SK-N-SH (cell line): ENCODE data around the gene CPEB1. TPM values are rescaled to one million over a fixed set of nuclear protein-coding genes. Genes with fewer than 3 reads are reported as not detected.

Source experiments
- CTCF ChIA-PET: fragments of 300-600, 350-600 bp; formaldehyde crosslinking; extraction: SDS; loops from one replicate; lab custom pipeline; 2021; lab: Yijun Ruan, JAX
- POLR2A ChIA-PET: fragments of 350-600 bp; sonication (Branson Sonifier 250); formaldehyde crosslinking; extraction: SDS; loops from one replicate; lab custom pipeline; 2020; ENCODE audit warnings: antibody characterized with exemption, inconsistent platforms; lab: Yijun Ruan, JAX
- DNase-seq: peaks from one replicate; pipeline ENCODE4 v3.0.0; 2012
- H2AFZ ChIP-seq: fragments of 200-600 bp; sonication (generic); 2 replicates; pipeline ENCODE4 v1.8.1; 2016; ENCODE audit warnings: antibody characterized with exemption, mild to moderate bottlenecking, low read depth
- H3F3A ChIP-seq: fragments of 200-600 bp; sonication (generic); replicated peaks from 2 replicates; pipeline ENCODE3; 2016; ENCODE audit warnings: antibody characterized with exemption, mild to moderate bottlenecking; ENCODE audit not compliant: insufficient read depth
- H3K27ac ChIP-seq, 2 experiments: fragments of 200-500 bp in 1 of 2; fragments of 200-600 bp in 1 of 2; sonication (Bioruptor generic) in 1 of 2; sonication (generic), shearing (Covaris generic) in 1 of 2; 2 replicates each; pipeline versions ENCODE4 v1.5.1 to v1.6.1; 2014 to 2016; ENCODE audit warnings: low read depth in 2 of 2, inconsistent platforms in 1 of 2, low read length in 1 of 2, mild to moderate bottlenecking in 1 of 2, mixed read lengths in 1 of 2
- H3K27me3 ChIP-seq: fragments of 200-600 bp; sonication (generic), shearing (Covaris generic); 2 replicates; pipeline ENCODE4 v1.6.1; 2016; ENCODE audit warnings: mixed run types; ENCODE audit not compliant: insufficient read depth
- H3K36me3 ChIP-seq, 2 experiments: fragments of 200-500 bp in 1 of 2; fragments of 200-600 bp in 1 of 2; sonication (Bioruptor generic) in 1 of 2; sonication (generic) in 1 of 2; replicated peaks in 1 of 2; 2 replicates each; pipeline versions ENCODE3 to v1.5.1; 2014 to 2016; ENCODE audit warnings: low read length in 1 of 2, mild to moderate bottlenecking in 1 of 2; ENCODE audit not compliant: insufficient read depth in 2 of 2, control insufficient read depth in 1 of 2
- H3K4me1 ChIP-seq, 2 experiments: fragments of 200-500 bp in 1 of 2; fragments of 200-600 bp in 1 of 2; sonication (Bioruptor generic) in 1 of 2; sonication (generic), shearing (Covaris generic) in 1 of 2; 2 replicates each; pipeline versions ENCODE4 v1.5.1 to v1.6.1; 2014 to 2016; ENCODE audit warnings: low read depth in 1 of 2, low read length in 1 of 2, mixed run types in 1 of 2; ENCODE audit not compliant: insufficient read depth in 2 of 2, control insufficient read depth in 1 of 2
- H3K4me2 ChIP-seq: fragments of 200-600 bp; sonication (generic), shearing (Covaris generic); 2 replicates; pipeline ENCODE4 v1.6.1; 2017; ENCODE audit warnings: mixed run types
- H3K4me3 ChIP-seq, 2 experiments: fragments of 200-500 bp in 1 of 2; fragments of 200-600 bp in 1 of 2; sonication (Bioruptor generic) in 1 of 2; sonication (generic), shearing (Covaris generic) in 1 of 2; 2 replicates each; pipeline versions ENCODE4 v1.5.1 to v1.8.1; 2014 to 2016; ENCODE audit warnings: low read depth in 2 of 2, inconsistent platforms in 1 of 2, low read length in 1 of 2, mild to moderate bottlenecking in 1 of 2, mixed read lengths in 1 of 2, moderate library complexity in 1 of 2
- H3K79me2 ChIP-seq: fragments of 200-600 bp; sonication (generic); 2 replicates; pipeline ENCODE4 v1.8.1; 2017; ENCODE audit warnings: mild to moderate bottlenecking; ENCODE audit not compliant: insufficient read depth
- H3K9ac ChIP-seq: fragments of 200-600 bp; sonication (generic); 2 replicates; pipeline ENCODE4 v1.6.1; 2017; ENCODE audit warnings: mixed run types
- H3K9me2 ChIP-seq: fragments of 200-600 bp; sonication (generic); 2 replicates; pipeline ENCODE4 v1.6.1; 2017; ENCODE audit warnings: mixed run types
- H3K9me3 ChIP-seq: fragments of 200-600 bp; sonication (generic); 2 replicates; pipeline ENCODE4 v1.6.1; 2017; ENCODE audit warnings: mixed run types, mild to moderate bottlenecking, moderate library complexity
- H4K20me1 ChIP-seq: fragments of 200-600 bp; sonication (generic); 2 replicates; pipeline ENCODE4 v1.6.1; 2017; ENCODE audit warnings: mild to moderate bottlenecking, mixed run types; ENCODE audit not compliant: insufficient read depth
- EP300 ChIP-seq, 2 experiments: IDR thresholded peaks; 2 replicates each; pipeline versions ENCODE4 v1.4.0 to v1.6.1; 2012; ENCODE audit warnings: borderline replicate concordance in 1 of 2, low read depth in 1 of 2, low read length in 1 of 2
- FOSL2 ChIP-seq: IDR thresholded peaks from 2 replicates; pipeline ENCODE4 v1.4.0; 2012; ENCODE audit warnings: low read depth, mild to moderate bottlenecking, moderate library complexity, borderline replicate concordance
- FOXM1 ChIP-seq: IDR thresholded peaks from 2 replicates; pipeline ENCODE4 v1.4.0; 2012; ENCODE audit warnings: low read depth, mild to moderate bottlenecking
- GATA2 ChIP-seq: sonication (generic); formaldehyde crosslinking; IDR thresholded peaks from 2 replicates; pipeline ENCODE4 v1.5.0; 2020; ENCODE audit warnings: mild to moderate bottlenecking, missing genetic modification reagents
- JUND ChIP-seq: IDR thresholded peaks from 2 replicates; pipeline ENCODE4 v1.4.0; 2012
- MXI1 ChIP-seq: IDR thresholded peaks from 2 replicates; pipeline ENCODE4 v1.6.1; 2012; ENCODE audit warnings: mild to moderate bottlenecking, low read depth, low read length, improper control_type of control experiment
- NRF1 ChIP-seq: IDR thresholded peaks from 2 replicates; pipeline ENCODE4 v1.6.1; 2012; ENCODE audit warnings: low read depth, mild to moderate bottlenecking, low read length
- RAD21 ChIP-seq: IDR thresholded peaks from 2 replicates; pipeline ENCODE4 v1.6.1; 2012; ENCODE audit warnings: mild to moderate bottlenecking, low read length
- RCOR1 ChIP-seq: fragments of 150-350 bp; IDR thresholded peaks from 2 replicates; pipeline ENCODE4 v1.6.1; 2017; ENCODE audit warnings: antibody characterized with exemption, low read length
- RXRA ChIP-seq: IDR thresholded peaks from 2 replicates; pipeline ENCODE4 v1.4.0; 2012; ENCODE audit warnings: low read depth, mild to moderate bottlenecking, borderline replicate concordance
- SMC3 ChIP-seq: IDR thresholded peaks from 2 replicates; pipeline ENCODE4 v1.6.1; 2012; ENCODE audit warnings: low read depth, low read length, improper control_type of control experiment
- TAF1 ChIP-seq: IDR thresholded peaks from 2 replicates; pipeline ENCODE4 v1.6.1; 2012; ENCODE audit warnings: low read depth, mild to moderate bottlenecking, low read length, moderate library complexity, borderline replicate concordance
- TCF12 ChIP-seq: IDR thresholded peaks from 2 replicates; pipeline ENCODE4 v1.4.0; 2012
- YY1 ChIP-seq: IDR thresholded peaks from 2 replicates; pipeline ENCODE4 v1.4.0; 2012; ENCODE audit warnings: low read depth, mild to moderate bottlenecking
- WGBS: methylation state at CpG from one replicate; pipeline ENCODE4 v1.1.6; 2017; ENCODE audit warnings: low lambda C conversion rate; 5-methylcytosine and 5-hydroxymethylcytosine counted together
- polyA plus RNA-seq, 3 experiments: library from polyadenylated mRNA; depleted of rRNA; stranded (reverse); fragments of >200 nt; gene quantifications; 2 replicates each; pipeline ENCODE4 v1.2.3, GENCODE V29; 2012
- TF ChIP-seq, protein P1 (sequence below): IDR thresholded peaks from 2 replicates; pipeline ENCODE4; 2012
- TF ChIP-seq, protein P2 (sequence below): fragments of 150-350 bp; IDR thresholded peaks from 2 replicates; pipeline ENCODE4 v1.6.1; 2017; ENCODE audit warnings: antibody characterized with exemption, low read length, low read depth, borderline replicate concordance
- TF ChIP-seq, protein P3 (sequence below): IDR thresholded peaks from 2 replicates; pipeline ENCODE4 v1.6.1; 2012; ENCODE audit warnings: mild to moderate bottlenecking, low read depth, low read length, moderate library complexity

Gene CPEB1
- polyA plus RNA-seq, 1 of the 3 experiments (the other 2 are of a cell fraction) = 2.6 TPM

DNA sequence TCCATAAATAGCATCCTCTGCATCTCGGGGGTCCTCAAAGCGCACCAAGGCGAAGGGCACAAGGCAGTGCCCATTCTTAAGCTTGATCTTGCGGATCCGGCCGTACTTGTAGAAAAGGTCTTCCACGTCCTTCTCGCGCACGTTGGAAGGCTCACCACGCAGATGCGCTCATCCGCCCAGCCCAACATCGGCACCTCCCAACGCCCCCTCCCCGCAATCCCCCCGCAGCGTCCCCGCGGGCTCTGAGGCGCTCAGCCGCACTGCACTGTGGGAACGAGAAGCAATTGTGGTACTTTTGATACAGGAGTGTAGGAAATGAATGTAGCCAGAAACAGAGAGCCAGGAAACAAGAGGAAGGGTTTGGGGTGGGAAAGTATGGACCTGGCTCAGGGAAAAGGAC lies 45.0 kb upstream of the CPEB1 start:
- CTCF ChIA-PET = no interaction called here
- no peak overlapping the region for H3K4me2 ChIP-seq
- no peaks in the 10 kb centered on the region for H3K36me3 ChIP-seq
- H3K4me3 ChIP-seq = no peak overlapping the region
- no peaks in the 10 kb centered on the region for H4K20me1 ChIP-seq
- 86% methylated on average over 23 of the region's 23 CpGs for WGBS
- no peaks in the 10 kb centered on the region for H3K79me2 ChIP-seq
- no peaks in the 10 kb centered on the region for H3K9me2 ChIP-seq
- no peak for TF ChIP-seq SMC3
- TF ChIP-seq FOXM1 = no peak
- TF ChIP-seq RAD21 = no peak
- no peak for TF ChIP-seq TCF12
- no peak for TF ChIP-seq YY1
- TF ChIP-seq NRF1 = no peak
- TF ChIP-seq, protein P1, sequence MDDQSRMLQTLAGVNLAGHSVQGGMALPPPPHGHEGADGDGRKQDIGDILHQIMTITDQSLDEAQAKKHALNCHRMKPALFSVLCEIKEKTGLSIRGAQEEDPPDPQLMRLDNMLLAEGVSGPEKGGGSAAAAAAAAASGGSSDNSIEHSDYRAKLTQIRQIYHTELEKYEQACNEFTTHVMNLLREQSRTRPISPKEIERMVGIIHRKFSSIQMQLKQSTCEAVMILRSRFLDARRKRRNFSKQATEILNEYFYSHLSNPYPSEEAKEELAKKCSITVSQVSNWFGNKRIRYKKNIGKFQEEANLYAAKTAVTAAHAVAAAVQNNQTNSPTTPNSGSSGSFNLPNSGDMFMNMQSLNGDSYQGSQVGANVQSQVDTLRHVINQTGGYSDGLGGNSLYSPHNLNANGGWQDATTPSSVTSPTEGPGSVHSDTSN = no peak
- H3K9me3 ChIP-seq = no peaks in the 10 kb centered on the region
- no peak overlapping the region for H2AFZ ChIP-seq
- H3K27ac ChIP-seq = no peak overlapping the region
- no peaks in the 10 kb centered on the region for H3F3A ChIP-seq
- H3K4me1 ChIP-seq = no peaks in the 10 kb centered on the region
- H3K27me3 ChIP-seq = no peaks in the 10 kb centered on the region
- POLR2A ChIA-PET = no interaction called here
- H3K9ac ChIP-seq = no peak overlapping the region
- no peak for DNase-seq

GRCh38 chr15:82689147-82689546 lies 42.0 kb upstream of the CPEB1 start:
- Histone ChIP-seq H3K4me3 (no peak overlapping the region), H3K4me2 (no peak overlapping the region), H3K9me2 (no peaks in the 10 kb centered on the region), H4K20me1 (no peaks in the 10 kb centered on the region), H3K9me3 (no peaks in the 10 kb centered on the region), H3F3A (no peaks in the 10 kb centered on the region), H3K36me3 (no peaks in the 10 kb centered on the region), H3K79me2 (no peaks in the 10 kb centered on the region), H3K27ac (no peak overlapping the region), H3K9ac (no peak overlapping the region), H3K4me1 (no peaks in the 10 kb centered on the region), H3K27me3 (no peaks in the 10 kb centered on the region), H2AFZ (no peak overlapping the region)
- DNase-seq = no peak
- POLR2A ChIA-PET = no interaction called here
- WGBS = 76% methylated on average over 7 of the region's 8 CpGs
- CTCF ChIA-PET = interaction anchor here (1.2 kb wide), 1 partner anchor 149 kb away, joined by 4 read pairs; the partner anchor contains the start of gene RPS17
- no peak for TF ChIP-seq RXRA
- TF ChIP-seq MXI1 = no peak
- no peak for TF ChIP-seq FOSL2

GRCh38 chr15:82688691-82689090 lies 41.5 kb upstream of the CPEB1 start:
- Histone ChIP-seq H3K27me3 (no peaks in the 10 kb centered on the region), H3K27ac (no peak overlapping the region), H3K36me3 (no peaks in the 10 kb centered on the region), H3K4me2 (no peak overlapping the region), H2AFZ (no peak overlapping the region), H3K79me2 (no peaks in the 10 kb centered on the region), H3K4me3 (no peak overlapping the region), H3K9ac (no peak overlapping the region), H3F3A (no peaks in the 10 kb centered on the region), H3K9me3 (no peaks in the 10 kb centered on the region)
- CTCF ChIA-PET = interaction anchor here (1.2 kb wide), 1 partner anchor 149 kb away, joined by 4 read pairs; the partner anchor contains the start of gene RPS17
- 40% methylated on average over 4 of the region's 10 CpGs for WGBS
- TF ChIP-seq RCOR1 (no peak), JUND (no peak), FOSL2 (no peak), GATA2 (CRISPR knock-in tag) (no peak), TAF1 (no peak), EP300 (IDR thresholded peaks at IDR 0.05; ENCODE audit: borderline replicate concordance in 1 of 2, low read depth in 1 of 2, low read length in 1 of 2) (no peak)
- TF ChIP-seq, protein P2, sequence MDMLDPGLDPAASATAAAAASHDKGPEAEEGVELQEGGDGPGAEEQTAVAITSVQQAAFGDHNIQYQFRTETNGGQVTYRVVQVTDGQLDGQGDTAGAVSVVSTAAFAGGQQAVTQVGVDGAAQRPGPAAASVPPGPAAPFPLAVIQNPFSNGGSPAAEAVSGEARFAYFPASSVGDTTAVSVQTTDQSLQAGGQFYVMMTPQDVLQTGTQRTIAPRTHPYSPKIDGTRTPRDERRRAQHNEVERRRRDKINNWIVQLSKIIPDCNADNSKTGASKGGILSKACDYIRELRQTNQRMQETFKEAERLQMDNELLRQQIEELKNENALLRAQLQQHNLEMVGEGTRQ = no peak
- TF ChIP-seq, protein P3, sequence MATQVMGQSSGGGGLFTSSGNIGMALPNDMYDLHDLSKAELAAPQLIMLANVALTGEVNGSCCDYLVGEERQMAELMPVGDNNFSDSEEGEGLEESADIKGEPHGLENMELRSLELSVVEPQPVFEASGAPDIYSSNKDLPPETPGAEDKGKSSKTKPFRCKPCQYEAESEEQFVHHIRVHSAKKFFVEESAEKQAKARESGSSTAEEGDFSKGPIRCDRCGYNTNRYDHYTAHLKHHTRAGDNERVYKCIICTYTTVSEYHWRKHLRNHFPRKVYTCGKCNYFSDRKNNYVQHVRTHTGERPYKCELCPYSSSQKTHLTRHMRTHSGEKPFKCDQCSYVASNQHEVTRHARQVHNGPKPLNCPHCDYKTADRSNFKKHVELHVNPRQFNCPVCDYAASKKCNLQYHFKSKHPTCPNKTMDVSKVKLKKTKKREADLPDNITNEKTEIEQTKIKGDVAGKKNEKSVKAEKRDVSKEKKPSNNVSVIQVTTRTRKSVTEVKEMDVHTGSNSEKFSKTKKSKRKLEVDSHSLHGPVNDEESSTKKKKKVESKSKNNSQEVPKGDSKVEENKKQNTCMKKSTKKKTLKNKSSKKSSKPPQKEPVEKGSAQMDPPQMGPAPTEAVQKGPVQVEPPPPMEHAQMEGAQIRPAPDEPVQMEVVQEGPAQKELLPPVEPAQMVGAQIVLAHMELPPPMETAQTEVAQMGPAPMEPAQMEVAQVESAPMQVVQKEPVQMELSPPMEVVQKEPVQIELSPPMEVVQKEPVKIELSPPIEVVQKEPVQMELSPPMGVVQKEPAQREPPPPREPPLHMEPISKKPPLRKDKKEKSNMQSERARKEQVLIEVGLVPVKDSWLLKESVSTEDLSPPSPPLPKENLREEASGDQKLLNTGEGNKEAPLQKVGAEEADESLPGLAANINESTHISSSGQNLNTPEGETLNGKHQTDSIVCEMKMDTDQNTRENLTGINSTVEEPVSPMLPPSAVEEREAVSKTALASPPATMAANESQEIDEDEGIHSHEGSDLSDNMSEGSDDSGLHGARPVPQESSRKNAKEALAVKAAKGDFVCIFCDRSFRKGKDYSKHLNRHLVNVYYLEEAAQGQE = no peak
- TF ChIP-seq, all 33 proteins: peak for 0
- no peak for DNase-seq
- H4K20me1 ChIP-seq = no peaks in the 10 kb centered on the region
- no peaks in the 10 kb centered on the region for H3K4me1 ChIP-seq
- no peaks in the 10 kb centered on the region for H3K9me2 ChIP-seq
- POLR2A ChIA-PET = no interaction called here
